MM.1S (cell line): ENCODE measurements around the gene TFEB.

Experiments used
- EZH2 ChIP-seq: fragments of 300-600 bp; sonication (generic); optimal IDR thresholded peaks from 2 replicates; pipeline ENCODE3; 2017; ENCODE audit warnings: low read depth, mild to moderate bottlenecking, antibody characterized with exemption, low read length, mixed read lengths
- TF ChIP-seq, protein P1 (sequence below): fragments of 300-600 bp; sonication (generic); IDR thresholded peaks from 2 replicates; pipeline ENCODE4 v1.5.1; 2016; ENCODE audit warnings: antibody characterized with exemption, low read length, mixed read lengths

DNA sequence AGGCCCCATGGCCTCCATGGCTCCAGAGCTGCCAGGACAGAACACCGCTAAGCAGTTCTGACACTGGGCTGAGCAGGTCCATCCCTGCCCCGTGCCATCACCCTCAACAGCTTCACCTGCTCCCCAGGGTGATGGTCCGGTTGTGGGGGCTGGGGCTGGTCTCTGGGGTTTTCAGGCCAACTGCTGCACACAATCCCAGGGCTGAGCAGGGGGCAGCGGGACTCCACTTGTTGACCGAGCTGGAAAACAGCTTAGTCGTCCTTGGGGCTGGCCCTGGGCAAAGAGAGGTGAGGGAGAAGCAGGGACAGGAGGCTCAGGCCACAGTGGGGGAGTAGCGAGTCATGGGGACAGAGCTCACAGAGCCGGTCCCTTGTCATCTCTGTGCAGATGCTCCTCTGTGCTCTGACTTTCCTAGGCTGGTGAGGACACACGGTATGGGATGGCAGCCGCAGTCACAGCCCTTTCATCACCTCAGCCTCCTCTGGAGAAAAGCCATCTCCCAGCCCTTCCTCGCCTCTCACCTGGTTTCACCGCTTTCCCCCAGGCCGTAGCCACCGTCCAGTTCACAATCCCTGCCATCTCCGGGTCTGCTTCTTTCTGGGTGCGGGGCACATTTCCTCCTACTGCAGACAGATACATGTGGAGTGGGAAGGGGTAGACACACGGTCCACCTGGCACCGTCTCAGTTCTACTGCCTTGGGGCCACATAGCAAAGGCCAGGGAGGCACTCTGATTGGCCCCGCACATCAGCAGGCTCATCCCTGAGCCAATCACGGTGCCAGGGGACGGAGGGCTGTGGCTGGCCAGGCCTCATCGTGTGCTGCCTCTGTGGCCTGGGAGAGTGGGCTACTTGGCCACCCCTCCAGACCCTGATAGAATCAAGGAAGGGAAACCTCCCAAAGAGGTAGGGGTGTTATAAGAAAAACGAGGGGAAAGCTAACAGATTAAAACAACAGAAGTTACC lies 78.0 kb downstream of the TFEB start:
- TF ChIP-seq, protein P1, sequence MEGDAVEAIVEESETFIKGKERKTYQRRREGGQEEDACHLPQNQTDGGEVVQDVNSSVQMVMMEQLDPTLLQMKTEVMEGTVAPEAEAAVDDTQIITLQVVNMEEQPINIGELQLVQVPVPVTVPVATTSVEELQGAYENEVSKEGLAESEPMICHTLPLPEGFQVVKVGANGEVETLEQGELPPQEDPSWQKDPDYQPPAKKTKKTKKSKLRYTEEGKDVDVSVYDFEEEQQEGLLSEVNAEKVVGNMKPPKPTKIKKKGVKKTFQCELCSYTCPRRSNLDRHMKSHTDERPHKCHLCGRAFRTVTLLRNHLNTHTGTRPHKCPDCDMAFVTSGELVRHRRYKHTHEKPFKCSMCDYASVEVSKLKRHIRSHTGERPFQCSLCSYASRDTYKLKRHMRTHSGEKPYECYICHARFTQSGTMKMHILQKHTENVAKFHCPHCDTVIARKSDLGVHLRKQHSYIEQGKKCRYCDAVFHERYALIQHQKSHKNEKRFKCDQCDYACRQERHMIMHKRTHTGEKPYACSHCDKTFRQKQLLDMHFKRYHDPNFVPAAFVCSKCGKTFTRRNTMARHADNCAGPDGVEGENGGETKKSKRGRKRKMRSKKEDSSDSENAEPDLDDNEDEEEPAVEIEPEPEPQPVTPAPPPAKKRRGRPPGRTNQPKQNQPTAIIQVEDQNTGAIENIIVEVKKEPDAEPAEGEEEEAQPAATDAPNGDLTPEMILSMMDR, result no peak
- TF ChIP-seq EZH2, result no peak
